ENCODE measurements around the gene OSBPL10. TPM values are rescaled to one million over a fixed set of nuclear protein-coding genes. Genes with fewer than 3 reads are reported as not detected.

OSBPL10 gene
- total RNA-seq, 1 donor from 2014 or later = 27.8 TPM

DNA sequence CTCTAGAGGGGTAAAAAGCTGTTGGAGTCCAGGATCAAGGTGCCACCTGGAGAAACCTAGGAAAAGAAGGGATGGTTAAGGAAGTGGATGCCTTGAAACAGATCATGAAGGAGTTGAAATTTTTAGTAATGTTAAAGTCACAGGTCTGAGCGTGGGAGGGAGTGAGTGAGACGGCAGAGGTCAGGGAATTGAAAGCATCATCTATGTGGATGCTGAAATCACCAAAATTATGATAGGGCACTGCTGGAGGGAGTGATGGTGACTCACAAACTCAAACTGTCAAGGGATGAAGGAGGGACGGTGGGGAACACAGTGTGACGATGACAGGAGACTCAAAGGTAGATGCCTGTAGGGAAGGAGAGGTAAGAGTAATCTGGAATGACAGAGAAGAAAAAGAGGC, 205.7 kb downstream of the OSBPL10 start:
- no peak for DNase-seq (ENCODE audit: low spot score in 2 of 2, unreplicated experiment in 2 of 2)
- no peaks in the 10 kb centered on the region for H3K27me3 Mint-ChIP-seq (ENCODE audit: low read depth)
- peaks cover 18% of the 10 kb centered on the region for H3K9me3 Mint-ChIP-seq
- no peak overlapping the region for H3K27ac Mint-ChIP-seq
- peaks cover 6% of the 10 kb centered on the region for H3K4me1 Mint-ChIP-seq
- no peak for TF ChIP-seq CTCF (IDR thresholded peaks at IDR 0.05; ENCODE audit: unreplicated experiment)
- H3K4me3 Mint-ChIP-seq = no peak overlapping the region
- H3K36me3 Mint-ChIP-seq = peaks cover 9% of the 10 kb centered on the region

- Mint-ChIP-seq H3K4me1 (peaks cover 13% of the 10 kb centered on the region), H3K27me3 (ENCODE audit: low read depth) (no peaks in the 10 kb centered on the region), H3K36me3 (no peaks in the 10 kb centered on the region), H3K9me3 (no peaks in the 10 kb centered on the region), H3K27ac (no peak overlapping the region), H3K4me3 (no peak overlapping the region)
- no peak for TF ChIP-seq CTCF (IDR thresholded peaks at IDR 0.05; ENCODE audit: unreplicated experiment)
- DNase-seq (ENCODE audit: low spot score in 2 of 2, unreplicated experiment in 2 of 2) = no peak
Observed at GRCh38 chr3:31772758-31773473, 208.1 kb downstream of the OSBPL10 start.

DNA sequence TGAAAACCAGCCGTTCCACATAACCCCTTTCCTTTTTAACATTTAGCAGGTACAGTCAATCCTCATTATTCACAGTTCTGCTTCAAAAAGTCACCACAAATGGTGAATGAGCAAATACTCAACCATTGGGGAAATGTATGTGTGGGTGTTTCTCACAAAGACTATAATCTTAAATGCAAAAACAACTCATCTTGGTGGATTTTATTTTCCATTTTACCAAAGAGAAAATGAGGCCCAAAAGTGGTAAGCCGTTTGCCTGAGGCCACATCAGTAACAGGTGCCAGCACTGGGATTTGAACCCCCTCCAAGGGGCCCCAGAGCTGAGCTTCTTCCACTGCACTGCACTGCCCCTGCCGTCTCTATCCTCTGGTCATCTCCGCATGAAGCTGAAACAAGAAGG, 208.8 kb downstream of the OSBPL10 start:
- Mint-ChIP-seq H3K4me3 (no peak overlapping the region), H3K9me3 (no peaks in the 10 kb centered on the region), H3K36me3 (no peaks in the 10 kb centered on the region), H3K4me1 (peaks cover 18% of the 10 kb centered on the region), H3K27ac (no peak overlapping the region), H3K27me3 (ENCODE audit: low read depth) (no peaks in the 10 kb centered on the region)
- no peak for TF ChIP-seq CTCF (IDR thresholded peaks at IDR 0.05; ENCODE audit: unreplicated experiment)
- no peak for DNase-seq (ENCODE audit: low spot score in 2 of 2, unreplicated experiment in 2 of 2)

DNA sequence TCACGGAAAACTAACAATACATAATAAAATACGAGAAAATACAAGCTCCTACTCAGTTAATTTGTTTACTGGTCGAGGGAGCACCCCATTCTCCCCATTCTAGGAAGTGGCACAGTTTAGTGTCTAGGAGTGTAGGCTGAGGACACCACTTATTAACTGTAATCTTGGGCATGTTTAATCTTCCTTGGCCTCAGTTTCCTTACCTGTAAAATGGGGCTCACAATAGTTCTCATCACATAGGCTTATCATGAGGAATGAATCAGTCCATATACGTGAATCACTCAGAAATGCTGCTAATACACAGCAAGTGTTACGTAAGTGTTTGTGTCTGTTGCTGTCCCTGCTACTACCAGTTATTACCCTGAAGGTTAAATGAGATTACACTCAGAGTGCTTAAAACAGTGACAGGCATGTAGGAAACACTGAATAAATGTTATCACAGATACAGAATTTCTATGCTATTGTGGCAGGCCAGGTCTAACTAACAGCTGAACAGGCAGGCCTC, 210.2 kb downstream of the OSBPL10 start:
- no peak for DNase-seq (ENCODE audit: low spot score in 2 of 2, unreplicated experiment in 2 of 2)
- Mint-ChIP-seq H3K27me3 (ENCODE audit: low read depth) (no peaks in the 10 kb centered on the region), H3K9me3 (no peaks in the 10 kb centered on the region), H3K4me3 (no peak overlapping the region), H3K27ac (no peak overlapping the region), H3K36me3 (no peaks in the 10 kb centered on the region), H3K4me1 (peaks cover 27% of the 10 kb centered on the region)
- no peak for TF ChIP-seq CTCF (IDR thresholded peaks at IDR 0.05; ENCODE audit: unreplicated experiment)

- peaks cover 36% of the 10 kb centered on the region for H3K4me1 Mint-ChIP-seq
- H3K4me3 Mint-ChIP-seq = no peak overlapping the region
- peak in 1 of 2 experiments; percentile 70 for DNase-seq (ENCODE audit: low spot score in 2 of 2, unreplicated experiment in 2 of 2)
- no peak overlapping the region for H3K27ac Mint-ChIP-seq
- H3K36me3 Mint-ChIP-seq = no peaks in the 10 kb centered on the region
- TF ChIP-seq CTCF (IDR thresholded peaks at IDR 0.05; ENCODE audit: unreplicated experiment) = peak; percentile 61
- H3K9me3 Mint-ChIP-seq = no peaks in the 10 kb centered on the region
- H3K27me3 Mint-ChIP-seq (ENCODE audit: low read depth) = no peaks in the 10 kb centered on the region
Observed at GRCh38 chr3:31768479-31769125, 212.5 kb downstream of the OSBPL10 start.

All from mesothelial cell of epicardium (in vitro differentiated cells).